H9 (cell line): ENCODE results near the gene MARCHF9. TPM values are rescaled to one million over a fixed set of nuclear protein-coding genes. Genes with fewer than 3 reads are reported as not detected.

Experiments used
- DNase-seq: peaks from one replicate; pipeline ENCODE4 v3.0.0-alpha.2; 2017
- H2AFZ ChIP-seq: one replicate; pipeline ENCODE4 v1.6.1; 2013; ENCODE audit warnings: mild to moderate bottlenecking, low read length, control low read depth, moderate library complexity
- H2AK5ac ChIP-seq: 2 replicates; pipeline ENCODE4 v1.6.1; 2013; ENCODE audit warnings: low read length, control low read depth, mixed read lengths; ENCODE audit not compliant: insufficient read length
- H2BK120ac ChIP-seq: one replicate; pipeline ENCODE4 v1.6.1; 2013; ENCODE audit warnings: low read depth, mild to moderate bottlenecking, low read length, control low read depth, inconsistent platforms; ENCODE audit not compliant: poor library complexity, severe bottlenecking
- H2BK12ac ChIP-seq: 2 replicates; pipeline ENCODE4 v1.6.1; 2013; ENCODE audit warnings: low read length, control low read depth, mixed read lengths, low read depth; ENCODE audit not compliant: insufficient read length
- H2BK15ac ChIP-seq: 2 replicates; pipeline ENCODE4 v1.6.1; 2013; ENCODE audit warnings: low read depth, low read length, control low read depth
- H2BK20ac ChIP-seq: one replicate; pipeline ENCODE4 v1.6.1; 2013; ENCODE audit warnings: low read depth, mild to moderate bottlenecking, low read length, control low read depth, inconsistent platforms; ENCODE audit not compliant: poor library complexity, severe bottlenecking
- H2BK5ac ChIP-seq: 2 replicates; pipeline ENCODE4 v1.6.1; 2013; ENCODE audit warnings: low read length, control low read depth, mixed read lengths; ENCODE audit not compliant: insufficient read length
- H3K14ac ChIP-seq: 2 replicates; pipeline ENCODE4 v1.6.1; 2013; ENCODE audit warnings: low read length, control low read depth; ENCODE audit not compliant: insufficient read depth
- H3K18ac ChIP-seq: 2 replicates; pipeline ENCODE4 v1.6.1; 2013; ENCODE audit warnings: low read depth, mild to moderate bottlenecking, mixed read lengths, low read length, control low read depth; ENCODE audit not compliant: insufficient read length
- H3K23ac ChIP-seq: 2 replicates; pipeline ENCODE4 v1.6.1; 2013; ENCODE audit warnings: low read length, control low read depth, mixed read lengths, low read depth; ENCODE audit not compliant: insufficient read length
- H3K23me2 ChIP-seq: 2 replicates; pipeline ENCODE4 v1.6.1; 2013; ENCODE audit warnings: low read depth, mild to moderate bottlenecking, mixed read lengths, low read length, control low read depth; ENCODE audit not compliant: insufficient read length, poor library complexity, severe bottlenecking
- H3K27ac ChIP-seq: 2 replicates; pipeline ENCODE4 v1.5.1; 2013; ENCODE audit warnings: low read length, control low read depth, mixed read lengths, low read depth; ENCODE audit not compliant: insufficient read length
- H3K27me3 ChIP-seq: 2 replicates; pipeline ENCODE4 v1.6.1; 2013; ENCODE audit warnings: low read length, control low read depth, inconsistent platforms; ENCODE audit not compliant: insufficient read depth
- H3K4ac ChIP-seq: 2 replicates; pipeline ENCODE4 v1.6.1; 2013; ENCODE audit warnings: low read depth, mild to moderate bottlenecking, control low read depth, inconsistent platforms, low read length, moderate library complexity
- H3K4me1 ChIP-seq: 2 replicates; pipeline ENCODE4 v1.6.1; 2013; ENCODE audit warnings: low read length, control low read depth, inconsistent platforms; ENCODE audit not compliant: insufficient read depth
- H3K4me2 ChIP-seq: 2 replicates; pipeline ENCODE4 v1.6.1; 2013; ENCODE audit warnings: low read length, control low read depth, mixed read lengths; ENCODE audit not compliant: insufficient read length, insufficient read depth
- H3K56ac ChIP-seq: 2 replicates; pipeline ENCODE4 v1.6.1; 2013; ENCODE audit warnings: low read depth, mild to moderate bottlenecking, mixed read lengths, low read length, control low read depth; ENCODE audit not compliant: insufficient read length
- H3K79me1 ChIP-seq: 2 replicates; pipeline ENCODE4 v1.6.1; 2013; ENCODE audit warnings: low read depth, mild to moderate bottlenecking, moderate library complexity, low read length, control low read depth, inconsistent platforms; ENCODE audit not compliant: insufficient read depth, poor library complexity, severe bottlenecking
- H3K79me2 ChIP-seq: 2 replicates; pipeline ENCODE4 v1.6.1; 2013; ENCODE audit warnings: low read length, control low read depth, inconsistent platforms; ENCODE audit not compliant: insufficient read depth
- H3K9ac ChIP-seq: 2 replicates; pipeline ENCODE4 v1.6.1; 2013; ENCODE audit warnings: low read length, control low read depth, mixed read lengths; ENCODE audit not compliant: insufficient read length; ENCODE audit errors: extremely low read depth
- H3K9me3 ChIP-seq: one replicate; pipeline ENCODE4 v1.6.1; 2013; ENCODE audit warnings: low read depth, low read length, inconsistent platforms; ENCODE audit not compliant: control insufficient read depth
- H3T11ph ChIP-seq: one replicate; pipeline ENCODE4 v1.6.1; 2013; ENCODE audit warnings: mild to moderate bottlenecking, low read length, control low read depth, inconsistent platforms
- H4K20me1 ChIP-seq: one replicate; pipeline ENCODE4 v1.6.1; 2013; ENCODE audit not compliant: control insufficient read depth, insufficient read length, insufficient read depth
- H4K5ac ChIP-seq: 2 replicates; pipeline ENCODE4 v1.6.1; 2013; ENCODE audit warnings: low read depth, mild to moderate bottlenecking, mixed read lengths, low read length, control low read depth; ENCODE audit not compliant: insufficient read length
- H4K8ac ChIP-seq: replicated peaks from 2 replicates; pipeline ENCODE4 v1.6.1; 2013; ENCODE audit warnings: low read length, control low read depth, mixed read lengths, low read depth; ENCODE audit not compliant: insufficient read length
- H4K91ac ChIP-seq: 2 replicates; pipeline ENCODE4 v1.6.1; 2013; ENCODE audit warnings: low read depth, mild to moderate bottlenecking, moderate library complexity, mixed read lengths, low read length, control low read depth; ENCODE audit not compliant: insufficient read length
- H3K27ac Mint-ChIP-seq, 3 experiments: 2 replicates in 2 of 3; 3 replicates in 1 of 3; pipeline ENCODE4 v1.8.0; 2020 to 2021; ENCODE audit warnings: mixed read lengths in 3 of 3, mild to moderate bottlenecking in 1 of 3, moderate library complexity in 1 of 3
- H3K27me3 Mint-ChIP-seq: 2 replicates; pipeline ENCODE4 v1.8.0; 2021; ENCODE audit warnings: low read depth, mild to moderate bottlenecking, moderate library complexity, mixed read lengths
- H3K36me3 Mint-ChIP-seq, 3 experiments: 2 replicates in 2 of 3; 3 replicates in 1 of 3; pipeline ENCODE4 v1.8.0; 2020 to 2021; ENCODE audit warnings: low read depth in 3 of 3, mixed read lengths in 3 of 3; ENCODE audit not compliant: insufficient read depth in 1 of 3
- H3K4me1 Mint-ChIP-seq, 2 experiments: 2 replicates each; pipeline ENCODE4 v1.8.0; 2020; ENCODE audit warnings: mixed read lengths in 2 of 2
- H3K4me3 Mint-ChIP-seq, 2 experiments: 2 replicates in 1 of 2; 3 replicates in 1 of 2; pipeline ENCODE4 v1.8.0; 2020 to 2021; ENCODE audit warnings: mild to moderate bottlenecking in 2 of 2, mixed read lengths in 2 of 2, moderate library complexity in 1 of 2
- H3K9me3 Mint-ChIP-seq, 2 experiments: 2 replicates in 1 of 2; 3 replicates in 1 of 2; pipeline ENCODE4 v1.8.0; 2020; ENCODE audit warnings: mild to moderate bottlenecking in 2 of 2, mixed read lengths in 2 of 2, moderate library complexity in 1 of 2
- CTCF ChIP-seq: fragments of 200-600 bp; sonication (generic); conservative IDR thresholded peaks from 3 replicates; pipeline ENCODE4 v1.8.0; 2021; ENCODE audit warnings: antibody characterized with exemption, mild to moderate bottlenecking
- WGBS: extraction: QIAGEN DNeasy Blood & Tissue Kit; methylation state at CpG from one replicate; pipeline ENCODE4 v1.1.7; 2013; ENCODE audit warnings: missing lambda C conversion rate, low lambda C conversion rate, mixed read lengths; ENCODE audit not compliant: insufficient read length; ENCODE audit errors: extremely low coverage; 5-methylcytosine and 5-hydroxymethylcytosine counted together
- total RNA-seq: library from RNA; stranded (reverse); gene quantifications from 2 replicates; pipeline ENCODE4 v1.2.1, GENCODE V29; 2021

The MARCHF9 gene
- total RNA-seq, 1 experiment from 2014 or later = 20.5 TPM

- Histone ChIP-seq H3K4me1 (0 out of 2 replicates have a peak, but pooled peaks cover 7% of the 10 kb centered on the region), H2AK5ac (no peak overlapping the region), H4K20me1 (no peaks in the 10 kb centered on the region), H3K27me3 (peaks cover 11% of the 10 kb centered on the region), H4K5ac (no peak overlapping the region), H3K4me2 (peak overlapping the region; percentile 65), H3K79me1 (no peaks in the 10 kb centered on the region), H3K56ac (no peak overlapping the region), H3K23me2 (peaks cover 17% of the 10 kb centered on the region), H3K23ac (no peak overlapping the region), H4K8ac (no peak overlapping the region), H2BK15ac (no peak overlapping the region), H4K91ac (no peak overlapping the region), H3K79me2 (peaks cover 13% of the 10 kb centered on the region; the same call in 1 of the 2 replicates), H2BK120ac (no peak overlapping the region), H2AFZ (no peak overlapping the region), H3K27ac (no peak overlapping the region), H2BK20ac (no peak overlapping the region), H3K9ac (no peak overlapping the region), H3K18ac (no peak overlapping the region), H3K9me3 (no peaks in the 10 kb centered on the region), H2BK5ac (no peak overlapping the region), H2BK12ac (no peak overlapping the region), H3T11ph (no peak overlapping the region), H3K14ac (no peak overlapping the region), H3K4ac (no peak overlapping the region)
- no peak for DNase-seq
- H3K27ac Mint-ChIP-seq = no peak overlapping the region
- H3K4me3 Mint-ChIP-seq = peak overlapping the region; percentile 81 to 93
- no peak for TF ChIP-seq CTCF
- H3K27me3 Mint-ChIP-seq = peaks cover 30% of the 10 kb centered on the region
- no CpG with 5 or more reads among the region's 1 CpG for WGBS
- peaks cover 0 to 2% of the 10 kb centered on the region in 2 experiments; a peak in 2 of 5 replicates for H3K9me3 Mint-ChIP-seq
- H3K36me3 Mint-ChIP-seq = peaks cover 26 to 42% (median 33%) of the 10 kb centered on the region in 3 experiments
- H3K4me1 Mint-ChIP-seq = peaks cover 43 to 44% of the 10 kb centered on the region in 2 experiments
Observed at GRCh38 chr12:57753756-57754337, 1.1 kb upstream of the MARCHF9 start.
